K562 (cell line): ENCODE results near the gene IZUMO4. TPM values are rescaled to one million over a fixed set of nuclear protein-coding genes. Genes with fewer than 3 reads are reported as not detected.

Source experiments
- ATAC-seq: fragments of 200-7000 bp; cut with Tn5 transposase; 3 replicates; pipeline ENCODE4 v1.9.1; 2020; ENCODE audit warnings: moderate library complexity
- BruUV-seq: library from RNA; stranded (reverse); fragments of 400-500 nt; replicated peaks from 2 replicates; lab custom pipeline; 2021; lab: Mats Ljungman, UMichigan
- CTCF ChIA-PET: fragments of 300-600 bp; formaldehyde crosslinking; extraction: SDS; loops from one replicate; lab custom pipeline; 2021; ENCODE audit warnings: low intra/inter-chr PET ratio; lab: Yijun Ruan, JAX
- POLR2A ChIA-PET: fragments of 300-600, 350-650 bp; sonication (Branson Sonifier 250); formaldehyde crosslinking; extraction: SDS; loops from one replicate; lab custom pipeline; 2021; ENCODE audit warnings: antibody characterized with exemption, inconsistent platforms; lab: Yijun Ruan, JAX
- DNase-seq, 4 experiments: peaks; one replicate each; pipeline versions ENCODE4 v3.0.0 to v3.0.0-alpha.2; 2011 to 2018; ENCODE audit warnings: low spot score in 3 of 4, mixed read lengths in 3 of 4; ENCODE audit errors: extremely low read depth in 1 of 4
- FAIRE-seq: peaks from 2 replicates; lab custom pipeline; 2011; peaks lifted over from hg19 to GRCh38; lab: Jason Lieb, UNC
- H2AFZ ChIP-seq: 2 replicates; pipeline ENCODE4 v1.6.0; 2011; ENCODE audit warnings: low read depth, low read length, control low read depth, inconsistent platforms
- H3K27ac ChIP-seq: fragments of 200-600 bp; 3 replicates; pipeline ENCODE4 v1.8.0; 2011; ENCODE audit warnings: low read depth, mild to moderate bottlenecking, control low read depth, inconsistent platforms, low read length, moderate library complexity, mixed read lengths; ENCODE audit errors: extremely low read depth
- H3K27me3 ChIP-seq, 2 experiments: fragments of 300-600 bp in 1 of 2; 2 replicates in 1 of 2; 3 replicates in 1 of 2; pipeline versions ENCODE4 v1.6.0 to v1.8.0; 2011; ENCODE audit warnings: inconsistent platforms in 2 of 2, low read length in 2 of 2, mild to moderate bottlenecking in 1 of 2, mixed read lengths in 1 of 2, moderate library complexity in 1 of 2; ENCODE audit not compliant: control insufficient read depth in 2 of 2, insufficient read depth in 2 of 2
- H3K36me3 ChIP-seq: fragments of 300-600 bp; 3 replicates; pipeline ENCODE4 v1.8.0; 2011; ENCODE audit warnings: mild to moderate bottlenecking, low read length, inconsistent platforms; ENCODE audit not compliant: control insufficient read depth, insufficient read depth
- H3K4me1 ChIP-seq, 2 experiments: fragments of 200-600 bp in 1 of 2; replicated peaks in 1 of 2; 2 replicates in 1 of 2; 3 replicates in 1 of 2; pipeline versions ENCODE4 v1.5.1 to v1.8.0; 2011; ENCODE audit warnings: inconsistent platforms in 2 of 2, low read length in 2 of 2, mild to moderate bottlenecking in 1 of 2, mixed read lengths in 1 of 2, moderate library complexity in 1 of 2; ENCODE audit not compliant: control insufficient read depth in 2 of 2, insufficient read depth in 2 of 2
- H3K4me2 ChIP-seq: 2 replicates; pipeline ENCODE4 v1.6.1; 2011; ENCODE audit warnings: low read length, control low read depth, inconsistent platforms, mixed read lengths; ENCODE audit not compliant: insufficient read depth
- H3K4me3 ChIP-seq: fragments of 200-600 bp; sonication (generic), shearing (Covaris generic); 2 replicates; pipeline ENCODE4 v1.5.1; 2016; ENCODE audit warnings: control low read depth, inconsistent platforms
- H3K79me2 ChIP-seq: fragments of 200-600 bp; 3 replicates; pipeline ENCODE4 v1.8.0; 2011; ENCODE audit warnings: low read length, inconsistent platforms; ENCODE audit not compliant: control insufficient read depth, insufficient read depth
- H3K9ac ChIP-seq, 2 experiments: 2 replicates each; pipeline versions ENCODE4 v1.6.0 to v1.6.1; 2011; ENCODE audit warnings: low read depth in 2 of 2, low read length in 2 of 2, control low read depth in 1 of 2, inconsistent platforms in 1 of 2, mild to moderate bottlenecking in 1 of 2, mixed read lengths in 1 of 2; ENCODE audit not compliant: insufficient read depth in 1 of 2
- H3K9me1 ChIP-seq: one replicate; pipeline ENCODE4 v1.6.0; 2011; ENCODE audit warnings: inconsistent platforms, mild to moderate bottlenecking, low read length, moderate library complexity; ENCODE audit not compliant: control insufficient read depth, insufficient read depth
- H3K9me3 ChIP-seq: replicated peaks from 2 replicates; pipeline ENCODE4 v1.5.1; 2011; ENCODE audit warnings: low read depth, low read length, inconsistent platforms; ENCODE audit not compliant: control insufficient read depth, insufficient read depth
- H4K20me1 ChIP-seq: replicated peaks from 2 replicates; pipeline ENCODE4 v1.6.1; 2011; ENCODE audit warnings: low read length, inconsistent platforms, mixed read lengths; ENCODE audit not compliant: control insufficient read depth, insufficient read depth
- IRF2 ChIP-seq: sonication (generic); formaldehyde crosslinking; IDR thresholded peaks from 2 replicates; pipeline ENCODE4 v1.8.1; 2022; ENCODE audit warnings: mild to moderate bottlenecking, missing genetic modification reagents
- POLR2G ChIP-seq: fragments of 200-400 bp; formaldehyde crosslinking; IDR thresholded peaks from 2 replicates; pipeline ENCODE4 v1.6.1; 2017; ENCODE audit warnings: low read depth, mild to moderate bottlenecking, antibody characterized with exemption, low read length, moderate library complexity
- STAT5A ChIP-seq: IDR thresholded peaks from 2 replicates; pipeline ENCODE4 v1.6.1; 2012; ENCODE audit warnings: low read length, inconsistent platforms, borderline replicate concordance
- WGBS: fragments of 100-300 bp; shearing (Covaris generic); methylation state at CpG from one replicate; pipeline ENCODE4 v1.1.6; 2016; ENCODE audit warnings: low coverage, mixed read lengths; ENCODE audit not compliant: insufficient coverage; ENCODE audit errors: missing lambda C conversion rate; 5-methylcytosine and 5-hydroxymethylcytosine counted together
- in situ Hi-C: fragments of 300-500 bp; cut with MboI; formaldehyde crosslinking; loops from 4 replicates; pipeline ENCODE4 v1.15.0; 2018; ENCODE audit warnings: inconsistent platforms, mixed read lengths
- intact Hi-C: fragments of 100-400 bp; cut with micrococcal nuclease; formaldehyde crosslinking; loops from 2 replicates; pipeline ENCODE4 v1.14.2; 2022
- polyA plus RNA-seq, 8 experiments: library from polyadenylated mRNA; depleted of rRNA in 4 of 8; stranded (reverse) in 5 of 8; unstranded in 3 of 8; fragments of >200 nt; fragmentation: Nextera tagmentation in 2 of 8; fragmentation: Illumina TruSeq in 1 of 8; extraction: Ambion mirVana in 2 of 8; extraction: Trizol in 1 of 8; gene quantifications; 2 replicates each; pipeline versions ENCODE4 v1.2.1 to v1.2.3, GENCODE V29; 2011 to 2014; ENCODE audit warnings: inconsistent platforms in 1 of 8, missing spikeins in 1 of 8
- total RNA-seq, 7 experiments: library from RNA; depleted of rRNA in 6 of 7; stranded (reverse); fragments of >200 nt in 6 of 7; fragmentation: Illumina TruSeq in 2 of 7; extraction: Trizol in 2 of 7; gene quantifications; 2 replicates each; pipeline versions ENCODE4 v1.2.1 to v1.2.3, GENCODE V29; 2011 to 2021; ENCODE audit warnings: low replicate concordance in 1 of 7
- TF ChIP-seq, protein P1 (sequence below): fragments of 250-450 bp; sonication (Bioruptor Pico); IDR thresholded peaks from 2 replicates; pipeline ENCODE4 v1.8.0; 2022; ENCODE audit warnings: moderate library complexity, mild to moderate bottlenecking, inconsistent platforms
- TF ChIP-seq, protein P2 (sequence below): fragments of 250-450 bp; sonication (Bioruptor Pico); IDR thresholded peaks from 2 replicates; pipeline ENCODE4 v1.4.0; 2020

The IZUMO4 gene
- total and polyA plus RNA-seq, 9 of the 15 experiments (the other 6 are each of a cell fraction or from before 2014, with no cell fraction given) = 0.07 to 3.9 (median 1.2) TPM

DNA sequence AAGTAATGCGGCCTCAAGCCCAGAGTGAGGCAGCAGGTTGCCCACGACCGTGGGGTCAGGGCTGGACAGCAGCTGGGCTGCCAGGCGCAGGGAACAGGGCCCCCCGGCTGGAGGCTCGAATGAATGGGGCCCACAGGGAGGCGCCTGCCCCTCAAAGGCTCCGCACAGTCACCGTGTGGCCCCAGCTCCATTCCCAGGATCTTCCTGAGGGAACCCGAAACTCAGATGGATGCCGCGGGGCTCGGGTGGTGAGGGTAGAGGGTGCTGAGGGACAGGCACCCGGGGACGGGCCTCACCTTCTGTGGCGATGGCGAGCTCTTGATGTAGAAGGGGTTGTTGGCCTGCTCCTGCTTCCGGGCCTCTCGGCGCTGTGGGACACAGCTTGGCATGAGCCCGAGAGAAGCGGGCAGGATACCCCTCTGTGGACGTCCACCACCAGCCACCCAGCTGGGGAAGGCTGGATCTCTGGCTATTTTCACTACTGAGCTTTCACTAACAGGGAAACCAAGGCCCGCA, 19.3 kb downstream of the IZUMO4 start (continued):
- TF ChIP-seq STAT5A = no peak
- TF ChIP-seq, protein P1, sequence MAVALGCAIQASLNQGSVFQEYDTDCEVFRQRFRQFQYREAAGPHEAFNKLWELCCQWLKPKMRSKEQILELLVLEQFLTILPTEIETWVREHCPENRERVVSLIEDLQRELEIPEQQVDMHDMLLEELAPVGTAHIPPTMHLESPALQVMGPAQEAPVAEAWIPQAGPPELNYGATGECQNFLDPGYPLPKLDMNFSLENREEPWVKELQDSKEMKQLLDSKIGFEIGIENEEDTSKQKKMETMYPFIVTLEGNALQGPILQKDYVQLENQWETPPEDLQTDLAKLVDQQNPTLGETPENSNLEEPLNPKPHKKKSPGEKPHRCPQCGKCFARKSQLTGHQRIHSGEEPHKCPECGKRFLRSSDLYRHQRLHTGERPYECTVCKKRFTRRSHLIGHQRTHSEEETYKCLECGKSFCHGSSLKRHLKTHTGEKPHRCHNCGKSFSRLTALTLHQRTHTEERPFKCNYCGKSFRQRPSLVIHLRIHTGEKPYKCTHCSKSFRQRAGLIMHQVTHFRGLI = no peak
- TF ChIP-seq IRF2 = no peak
- TF ChIP-seq, all 486 proteins: peak for 0

DNA sequence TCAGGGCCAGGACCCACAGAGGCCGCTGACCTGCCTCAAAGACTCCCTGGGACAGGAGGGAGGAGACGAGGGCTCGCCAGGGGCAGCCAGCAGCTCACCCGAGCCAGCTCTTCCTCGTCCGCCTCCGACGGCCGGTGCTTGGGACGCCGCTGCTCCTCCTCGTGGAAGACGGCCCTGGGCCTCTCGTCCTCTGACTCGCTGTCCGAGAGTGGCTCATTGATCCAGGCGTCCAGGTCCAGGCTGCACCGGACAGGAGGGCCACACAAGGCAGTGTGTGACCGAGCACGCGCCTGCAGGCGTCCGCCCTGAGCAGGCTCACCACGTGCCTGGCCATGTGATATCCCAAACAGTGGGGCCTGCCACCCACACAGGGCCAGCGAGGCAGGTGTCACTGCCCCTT, 19.8 kb downstream of the IZUMO4 start:
- CTCF ChIA-PET = no interaction called here
- no peak overlapping the region for H3K27ac ChIP-seq
- no peaks in the 10 kb centered on the region for H3K9me3 ChIP-seq
- no peak overlapping the region for H3K4me3 ChIP-seq
- TF ChIP-seq, protein P2, sequence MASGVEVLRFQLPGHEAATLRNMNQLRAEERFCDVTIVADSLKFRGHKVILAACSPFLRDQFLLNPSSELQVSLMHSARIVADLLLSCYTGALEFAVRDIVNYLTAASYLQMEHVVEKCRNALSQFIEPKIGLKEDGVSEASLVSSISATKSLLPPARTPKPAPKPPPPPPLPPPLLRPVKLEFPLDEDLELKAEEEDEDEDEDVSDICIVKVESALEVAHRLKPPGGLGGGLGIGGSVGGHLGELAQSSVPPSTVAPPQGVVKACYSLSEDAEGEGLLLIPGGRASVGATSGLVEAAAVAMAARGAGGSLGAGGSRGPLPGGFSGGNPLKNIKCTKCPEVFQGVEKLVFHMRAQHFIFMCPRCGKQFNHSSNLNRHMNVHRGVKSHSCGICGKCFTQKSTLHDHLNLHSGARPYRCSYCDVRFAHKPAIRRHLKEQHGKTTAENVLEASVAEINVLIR (CRISPR knock-in tag) = no peak
- peak; percentile 5; the same call in 1 of the 2 replicates for TF ChIP-seq POLR2G
- TF ChIP-seq, all 486 proteins: peak for 1
- no peak for DNase-seq
- FAIRE-seq = no peak
- ATAC-seq = no peak
- Histone ChIP-seq H3K9me1 (no peaks in the 10 kb centered on the region), H2AFZ (no peak overlapping the region), H3K9ac (no peak overlapping the region), H3K4me1 (peaks cover 0 to 20% of the 10 kb centered on the region in 2 experiments; a peak in 1 of 5 replicates), H3K4me2 (no peak overlapping the region), H3K27me3 (no peaks in the 10 kb centered on the region; a peak in 1 of 5 replicates), H4K20me1 (no peaks in the 10 kb centered on the region; the same call in 1 of the 2 replicates), H3K79me2 (no peaks in the 10 kb centered on the region), H3K36me3 (peaks cover 95% of the 10 kb centered on the region)
- BruUV-seq = no TSS peak
- POLR2A ChIA-PET = interaction anchor here (1.0 to 1.1 kb wide), 2 partner anchors 8 to 16 kb away, joined by 4 to 5 read pairs; no protein-coding TSS in a partner anchor
- in situ Hi-C loops = no loop called here
- 92% methylated on average over 20 of the region's 25 CpGs for WGBS
- intact Hi-C loops = no loop called here
